Measurements from ENCODE around the gene CRISPLD2.

- TF ChIP-seq CTCF (IDR thresholded peaks at IDR 0.05) (no peak), ZFX (IDR thresholded peaks at IDR 0.05; ENCODE audit: borderline replicate concordance) (no peak)
Observed at GRCh38 chr16:84854759-84855158, 35.0 kb downstream of the CRISPLD2 start.

Data from 22Rv1 (cell line).